HTERT RPE-1 (cell line): ENCODE data around the gene NRG2.

Source experiments
- in situ Hi-C: fragments of 300-500 bp; cut with MboI; formaldehyde crosslinking; loops from 4 replicates; pipeline ENCODE4 v1.14.3; 2020; ENCODE audit warnings: low sequenced_read_pairs

NRG2 gene

GRCh38 chr5:139911425-139912120, 131.5 kb downstream of the NRG2 start:
- in situ Hi-C loops: no loop called here

DNA sequence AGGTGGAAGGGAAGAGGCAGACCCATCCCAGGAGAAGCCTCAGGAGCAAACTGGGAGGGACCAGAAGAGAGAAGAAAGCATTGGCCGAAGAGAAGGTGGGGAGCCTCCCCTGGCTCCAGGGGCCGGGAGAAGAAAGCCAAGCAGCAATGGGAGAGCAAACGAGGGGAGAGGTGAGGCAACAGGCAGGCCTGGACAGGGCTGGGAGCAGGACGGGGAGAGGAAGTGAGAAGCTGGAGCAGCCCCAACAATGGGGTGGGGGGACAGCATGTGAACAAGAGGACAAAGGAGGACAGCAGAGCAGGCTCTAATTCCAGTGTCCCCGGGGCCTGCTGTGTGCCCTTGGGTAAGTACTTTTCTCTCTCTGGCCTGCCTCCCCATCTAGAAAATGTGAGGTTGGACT, 132.2 kb downstream of the NRG2 start:
- in situ Hi-C loops: no loop called here

DNA sequence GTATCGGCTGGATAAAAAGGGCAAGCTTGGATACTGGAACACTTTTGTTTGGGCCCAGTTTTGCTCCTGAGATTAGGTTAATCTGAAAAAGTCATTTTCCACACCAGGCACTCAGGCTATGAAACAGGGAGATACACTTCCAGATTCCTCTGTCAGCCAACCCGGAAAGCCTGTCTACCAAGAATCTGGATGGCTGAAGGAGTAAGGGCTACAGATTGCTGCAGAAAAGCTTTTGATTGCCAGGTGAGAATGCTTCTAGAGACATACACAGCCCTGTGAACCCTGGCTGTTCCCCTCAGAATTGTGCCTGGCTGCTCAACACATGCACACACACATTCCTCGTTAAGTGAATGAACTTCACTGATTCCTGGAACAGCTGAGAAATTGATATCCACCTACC, 133.1 kb downstream of the NRG2 start:
- in situ Hi-C loops: no loop called here

DNA sequence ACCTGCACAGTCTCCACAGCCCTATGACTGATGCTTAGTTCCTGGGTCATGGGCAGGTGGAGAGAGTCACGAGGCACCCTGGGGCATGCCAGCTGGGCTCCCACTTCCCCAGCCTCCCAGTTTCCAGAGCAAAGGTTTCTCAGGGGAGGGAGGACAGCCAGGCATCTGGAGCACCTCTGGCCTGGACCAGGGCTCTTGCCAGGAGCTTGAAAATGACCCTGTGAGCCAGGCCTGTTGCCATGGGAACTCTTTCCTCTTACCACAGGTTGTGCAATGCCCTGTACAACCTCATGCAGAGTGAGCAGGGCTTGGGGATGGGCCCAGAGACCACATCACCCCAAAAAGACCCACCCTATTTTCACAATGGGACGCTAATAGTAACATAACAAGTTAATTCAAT, 134.3 kb downstream of the NRG2 start:
- in situ Hi-C loops: no loop called here

- in situ Hi-C loops: no loop called here
Observed at GRCh38 chr5:139906661-139907060, 136.4 kb downstream of the NRG2 start.

- in situ Hi-C loops: no loop called here
Observed at GRCh38 chr5:139904816-139905661, 138.1 kb downstream of the NRG2 start.

DNA sequence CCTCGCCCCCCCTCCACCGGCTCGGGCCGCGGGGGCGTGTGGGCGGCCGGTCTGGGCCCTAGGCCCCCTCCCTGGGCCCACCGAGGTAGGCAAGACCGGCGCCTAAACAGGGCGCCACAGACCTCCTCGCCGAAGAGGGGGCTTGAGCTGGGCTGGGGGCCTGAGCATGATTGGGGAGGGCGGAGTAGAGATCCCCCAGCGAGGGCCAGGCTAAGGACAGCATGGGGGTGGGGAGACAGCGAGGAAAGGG, 138.6 kb downstream of the NRG2 start:
- in situ Hi-C loops: no loop called here

DNA sequence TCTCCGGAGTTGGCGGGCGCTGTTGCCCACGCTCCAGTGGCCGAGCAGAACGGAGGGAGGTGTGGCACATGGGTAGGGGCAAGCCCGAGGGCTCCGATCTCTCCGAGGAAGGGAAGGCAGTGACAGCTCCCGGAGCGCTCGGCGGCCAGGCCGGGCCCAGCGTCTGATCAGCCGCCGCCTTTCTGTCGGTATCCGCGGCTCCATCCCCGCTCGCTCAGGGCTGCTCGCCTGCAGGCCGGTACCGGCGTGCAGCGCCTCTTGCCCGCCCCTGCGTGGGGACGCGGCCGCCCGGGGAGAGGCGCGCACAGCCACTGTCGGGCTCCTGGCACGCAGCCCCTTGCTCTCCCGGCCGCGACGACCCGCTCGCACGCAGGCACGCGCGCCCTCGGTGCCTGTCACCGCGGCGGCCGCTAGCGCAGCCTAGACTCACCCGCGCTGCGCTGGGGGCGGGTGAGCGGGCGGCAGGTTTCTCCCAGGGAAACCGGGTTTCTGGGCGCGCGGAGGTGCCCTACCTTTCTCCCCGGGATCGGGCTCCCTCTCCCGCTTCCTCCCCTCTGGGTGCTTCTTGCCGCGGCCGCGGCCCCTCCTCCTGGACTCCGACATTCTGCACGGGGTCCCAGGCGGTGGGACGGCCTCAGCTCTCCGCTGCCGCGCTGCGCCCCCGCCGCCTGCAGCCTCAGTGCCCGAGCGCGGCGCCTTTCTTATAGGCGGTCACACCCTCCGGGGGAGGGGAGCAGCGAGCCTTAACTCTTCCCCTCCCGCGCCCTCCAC, 139.1 kb downstream of the NRG2 start:
- in situ Hi-C loops: no loop called here

DNA sequence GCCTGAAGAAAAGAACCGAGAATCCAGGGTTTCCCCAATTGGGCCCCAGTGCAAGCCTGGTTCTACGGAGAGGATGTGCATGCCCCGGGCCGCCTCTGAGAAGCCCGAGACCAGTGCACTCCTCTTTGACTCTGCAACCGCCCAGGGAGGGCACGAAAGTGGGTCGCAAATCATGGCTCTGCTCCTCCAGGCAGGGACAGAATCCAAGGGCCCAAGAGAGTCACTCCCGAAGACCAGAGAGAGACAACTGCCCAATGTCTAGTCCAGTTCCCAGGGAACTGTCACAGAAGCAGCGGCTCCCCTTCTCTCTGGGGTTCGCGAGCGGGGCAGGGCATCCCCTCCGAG, 139.7 kb downstream of the NRG2 start:
- in situ Hi-C loops: no loop called here

DNA sequence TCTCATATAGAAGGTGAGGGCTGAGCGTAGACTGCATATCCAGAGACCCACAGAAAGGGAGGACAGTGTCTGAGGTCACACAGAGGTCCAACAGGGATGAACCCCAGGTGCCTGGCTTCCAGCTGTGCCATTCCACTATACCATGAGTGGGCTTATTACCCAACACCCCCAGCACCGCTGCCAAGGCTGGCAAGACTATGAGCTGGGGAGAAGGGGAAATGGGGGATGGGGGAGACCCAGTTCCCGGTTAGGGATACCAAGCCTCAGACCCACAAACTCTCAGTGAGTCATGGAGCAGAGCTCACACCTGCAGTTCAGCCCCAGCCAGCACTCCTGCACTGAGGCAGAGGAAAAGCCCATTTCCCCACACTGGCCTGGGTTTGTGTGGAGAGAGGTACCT, 141.1 kb downstream of the NRG2 start:
- in situ Hi-C loops: no loop called here

DNA sequence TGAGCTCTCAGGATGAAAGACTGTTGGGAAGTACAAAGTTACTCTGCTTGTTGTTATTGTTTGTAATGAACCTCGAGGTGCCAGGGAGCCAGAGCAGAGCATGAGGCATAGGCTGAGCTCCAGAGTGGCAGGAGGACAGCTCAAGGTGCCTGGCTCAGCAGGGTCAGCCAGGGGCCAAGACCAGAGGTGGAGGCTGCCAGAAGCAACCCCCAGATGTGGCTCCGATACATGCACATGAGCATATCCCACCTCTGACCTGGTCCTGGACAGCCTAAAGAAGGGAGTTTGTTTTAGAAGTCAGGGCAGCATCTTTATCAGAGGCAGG, 141.9 kb downstream of the NRG2 start:
- in situ Hi-C loops: no loop called here

- in situ Hi-C loops: no loop called here
Observed at GRCh38 chr5:139900546-139901250, 142.4 kb downstream of the NRG2 start.

DNA sequence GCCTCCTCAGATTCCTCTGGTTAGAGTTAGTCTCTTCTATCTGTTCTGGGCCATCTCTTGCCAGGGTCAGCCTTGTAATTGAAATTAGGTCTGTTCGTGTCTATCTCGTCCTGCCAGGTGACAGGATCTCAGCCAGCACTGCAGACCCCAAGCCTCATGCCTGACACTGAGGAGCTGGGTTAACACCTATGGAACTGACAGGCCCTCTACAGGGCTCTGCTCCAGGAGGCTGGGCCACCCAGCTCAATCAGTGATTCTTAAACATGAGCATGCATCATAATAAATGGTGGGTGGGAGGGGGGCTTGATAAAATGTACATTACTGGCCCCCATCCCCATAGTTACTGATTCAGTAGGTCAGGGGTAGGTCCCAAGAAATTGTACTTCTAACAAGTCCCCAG, 144.1 kb downstream of the NRG2 start:
- in situ Hi-C loops: no loop called here

DNA sequence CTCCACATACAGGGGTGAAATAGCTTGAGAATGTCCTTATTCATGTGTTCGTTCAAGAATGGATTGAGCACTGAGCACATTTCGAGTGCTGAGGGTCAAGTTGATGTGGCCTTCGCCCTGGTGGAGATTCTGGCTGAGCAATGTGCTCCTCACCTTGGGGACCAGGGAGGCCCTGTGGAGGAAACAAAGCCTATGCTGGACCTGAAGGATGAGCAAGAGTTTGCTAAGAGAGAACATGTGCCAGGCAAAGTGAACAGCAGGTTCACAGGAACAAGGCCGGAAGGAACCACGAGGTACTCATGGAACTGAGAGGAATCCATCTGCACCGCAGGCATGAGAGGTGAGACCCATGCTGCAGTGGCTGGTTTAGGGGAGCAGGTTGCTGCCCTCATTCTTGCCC, 145.1 kb downstream of the NRG2 start:
- in situ Hi-C loops: no loop called here

GRCh38 chr5:139897342-139897741, 145.8 kb downstream of the NRG2 start:
- in situ Hi-C loops: no loop called here

DNA sequence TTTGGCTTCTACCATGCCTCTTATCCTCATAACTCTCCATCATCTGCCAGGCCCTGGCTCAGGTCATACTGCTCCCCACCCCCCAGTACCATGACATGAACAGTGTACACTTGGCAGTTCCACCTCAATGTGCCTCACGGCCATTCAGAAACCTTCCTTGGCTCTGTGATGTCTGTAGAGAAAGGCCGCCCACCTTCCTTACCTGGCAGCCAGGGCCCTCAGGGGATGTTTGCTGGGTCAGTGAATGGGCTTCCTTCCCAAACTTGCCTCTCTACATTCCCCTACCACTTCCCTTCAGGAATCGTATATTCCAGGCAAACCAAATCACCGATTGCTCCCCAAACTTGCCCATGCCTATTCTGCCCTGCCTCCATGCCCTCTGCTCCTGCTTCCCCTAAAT, 146.4 kb downstream of the NRG2 start:
- in situ Hi-C loops: no loop called here

GRCh38 chr5:139895647-139896046, 147.5 kb downstream of the NRG2 start:
- in situ Hi-C loops: no loop called here

- in situ Hi-C loops: no loop called here
Observed at GRCh38 chr5:139895046-139895445, 148.1 kb downstream of the NRG2 start.

DNA sequence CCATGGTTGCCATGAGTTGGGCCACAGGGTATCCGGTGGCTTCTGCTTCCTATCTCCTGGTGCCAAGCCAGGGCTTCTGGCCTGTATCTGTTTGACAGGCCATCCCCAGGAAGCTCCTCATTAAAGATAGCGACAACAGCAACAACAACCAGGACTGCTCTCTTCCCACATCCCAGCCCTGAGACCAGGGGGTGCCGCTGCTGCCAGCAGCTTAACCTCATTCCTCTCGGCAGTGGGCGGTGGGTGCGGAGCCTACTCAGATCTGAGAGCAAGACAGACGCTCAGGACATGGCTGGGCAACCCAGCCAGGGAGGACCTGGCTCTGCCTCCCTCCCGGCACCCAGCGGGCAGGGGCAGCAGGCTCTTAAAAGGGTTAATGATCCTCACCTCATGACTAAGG, 149.2 kb downstream of the NRG2 start:
- in situ Hi-C loops: no loop called here

DNA sequence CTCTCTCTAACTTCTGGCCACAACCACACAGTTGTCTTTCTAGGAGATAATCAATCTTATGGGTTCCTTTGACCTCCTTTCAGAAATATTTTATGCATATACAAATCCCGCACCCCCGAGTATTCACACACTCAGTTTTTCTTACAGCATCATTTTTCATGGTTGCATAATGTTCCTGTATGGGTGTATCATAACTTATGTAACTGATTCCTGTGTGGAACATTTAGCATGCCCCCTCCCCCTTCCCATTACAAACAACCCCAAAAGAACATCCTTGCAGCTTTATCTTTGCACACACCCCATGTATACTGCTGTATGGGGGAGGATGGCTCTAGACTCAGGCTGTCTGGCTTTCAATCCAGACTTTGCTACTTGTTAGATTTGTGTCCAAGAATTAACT, 153.7 kb downstream of the NRG2 start:
- in situ Hi-C loops: no loop called here

GRCh38 chr5:139888370-139888769, 154.7 kb downstream of the NRG2 start:
- in situ Hi-C loops: no loop called here

DNA sequence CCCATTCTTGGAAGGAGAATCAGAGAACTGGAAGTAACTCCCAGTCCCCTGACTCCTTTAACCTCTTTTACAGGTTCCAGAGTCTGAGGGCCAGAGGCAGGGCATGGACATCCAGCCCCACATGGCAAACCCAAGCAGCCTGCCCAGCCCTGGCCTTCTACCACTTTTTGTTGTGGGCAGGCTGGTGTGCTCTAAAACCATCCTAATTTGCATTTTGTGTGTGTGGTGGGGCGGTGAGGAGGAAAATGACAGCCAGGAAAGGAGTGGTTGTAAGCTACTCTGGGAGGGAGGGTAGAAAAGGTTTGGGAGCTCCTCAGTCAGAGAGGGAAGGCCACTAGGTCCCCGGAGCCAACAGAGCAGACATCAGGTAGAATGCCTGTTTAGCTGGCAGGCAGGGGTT, 156.9 kb downstream of the NRG2 start:
- in situ Hi-C loops: no loop called here
